HCEC 1CT (cell line): ENCODE measurements around the gene SLC6A3.
"Not testable (repeated sequence)": the region's sequence is repeated elsewhere in the genome, so short reads cannot be mapped to it uniquely, and the experiment has no call there.

ENCODE experiments used
- DNase-seq: peaks from one replicate; pipeline ENCODE4 v3.0.0-alpha.2; 2017

The SLC6A3 gene

GRCh38 chr5:1476967-1477310 is 31.7 kb upstream of the SLC6A3 start:
- no peak for DNase-seq

- DNase-seq, result no peak
These were observed 31.1 kb upstream of the SLC6A3 start for GRCh38 chr5:1476181-1476966.

DNA sequence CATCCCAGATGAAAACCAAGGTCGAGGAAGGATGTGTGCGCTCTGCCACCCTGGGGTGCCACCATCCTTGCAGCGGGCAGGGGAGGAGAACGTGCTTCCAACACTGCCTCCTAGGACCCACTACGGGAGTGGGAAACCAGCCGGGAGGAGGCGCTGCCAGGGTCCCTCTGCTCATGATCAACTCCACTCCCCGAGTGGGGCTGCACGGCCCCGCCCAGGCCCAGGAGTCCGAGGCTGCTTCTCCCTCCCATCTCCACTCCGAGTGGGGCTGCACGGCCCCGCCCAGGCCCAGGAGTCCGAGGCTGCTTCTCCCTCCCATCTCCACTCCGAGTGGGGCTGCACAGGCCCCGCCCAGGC is 30.3 kb upstream of the SLC6A3 start:
- not testable (repeated sequence) for DNase-seq

DNA sequence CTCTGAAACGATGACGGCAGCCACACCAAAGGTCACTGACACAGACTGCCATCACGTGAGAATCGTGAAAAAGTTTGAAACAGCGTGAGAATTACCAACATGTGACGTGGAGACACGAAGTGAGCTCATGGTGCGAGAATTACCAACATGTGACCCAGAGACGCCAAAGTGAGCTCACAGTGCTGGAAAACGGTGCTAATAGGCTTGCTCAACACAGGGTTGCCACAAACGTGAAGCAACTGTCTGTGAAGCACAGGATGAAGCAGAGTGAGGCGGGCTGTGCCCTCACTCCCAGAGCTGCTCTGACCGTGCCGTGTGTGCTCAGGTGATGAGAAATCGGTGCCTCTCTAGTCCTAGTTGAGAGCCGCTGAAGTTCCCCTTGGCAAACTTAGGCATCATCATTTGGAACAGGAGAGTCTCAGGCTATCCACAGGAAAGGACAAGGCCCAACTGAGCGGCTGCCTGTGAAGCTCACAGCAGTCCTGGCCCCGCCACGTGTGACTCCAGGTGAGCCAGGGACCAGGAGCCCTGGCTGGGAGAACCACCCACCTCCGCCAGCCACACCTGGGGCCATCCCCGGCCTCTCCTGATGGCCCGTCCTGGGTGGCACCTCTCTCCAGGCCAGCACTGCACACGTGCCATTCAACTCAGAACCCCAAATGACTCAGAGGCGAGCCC is 29.8 kb upstream of the SLC6A3 start:
- no peak for DNase-seq

- DNase-seq, result no peak
These were observed 29.1 kb upstream of the SLC6A3 start for GRCh38 chr5:1474183-1474839.

- no peak for DNase-seq
These were observed 28.5 kb upstream of the SLC6A3 start for GRCh38 chr5:1473746-1474145.

GRCh38 chr5:1472964-1473628 is 27.9 kb upstream of the SLC6A3 start:
- no peak for DNase-seq

DNA sequence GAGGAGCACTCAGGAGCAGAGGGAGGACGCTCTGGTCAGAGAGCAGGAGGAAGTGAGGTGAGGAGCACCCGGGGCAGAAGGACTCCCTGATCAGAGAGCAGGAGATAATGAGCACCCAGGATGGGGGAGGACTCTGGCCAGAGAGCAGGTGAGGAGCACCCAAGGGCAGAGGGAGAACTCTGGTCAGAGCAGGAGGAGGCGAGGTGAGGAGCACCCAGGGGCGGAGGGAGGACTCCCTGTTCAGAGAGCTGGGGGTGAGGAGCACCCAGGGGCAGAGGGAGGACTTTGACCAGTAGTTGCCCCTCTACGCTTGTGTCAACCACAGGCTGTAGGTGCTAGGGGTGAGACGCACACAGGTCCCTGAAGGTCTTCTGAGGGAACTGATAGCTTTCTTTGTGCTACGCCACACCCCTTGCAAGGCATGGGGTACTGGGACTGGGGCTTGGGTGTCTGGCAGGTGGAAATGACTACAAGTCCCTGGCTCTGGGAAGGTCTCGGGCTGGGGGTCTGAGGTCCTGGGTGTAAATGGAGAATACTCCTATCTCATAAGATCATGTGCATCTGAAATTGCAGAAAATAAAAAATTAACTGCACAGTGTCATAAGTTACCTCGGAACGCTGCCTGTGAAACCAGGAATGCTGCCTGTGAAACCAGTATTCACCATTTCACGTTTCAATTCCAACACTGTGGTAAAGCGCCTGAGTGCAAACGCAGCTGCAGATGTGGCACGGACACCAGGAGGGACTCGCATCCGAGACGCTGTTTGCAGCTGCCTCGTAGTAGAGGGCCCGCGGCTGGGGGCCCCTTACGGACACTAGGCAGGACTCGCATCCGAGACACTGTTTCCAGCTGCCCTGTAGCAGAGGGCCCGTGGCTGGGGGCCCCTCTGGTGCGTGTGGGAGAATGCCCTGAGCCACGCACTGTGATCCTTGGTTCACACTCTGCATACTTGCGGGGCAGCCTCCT is 27.0 kb upstream of the SLC6A3 start:
- DNase-seq, result no peak

- no peak for DNase-seq
These were observed 26.1 kb upstream of the SLC6A3 start for GRCh38 chr5:1471240-1471853.

GRCh38 chr5:1470762-1471211 is 25.5 kb upstream of the SLC6A3 start:
- no peak for DNase-seq

DNA sequence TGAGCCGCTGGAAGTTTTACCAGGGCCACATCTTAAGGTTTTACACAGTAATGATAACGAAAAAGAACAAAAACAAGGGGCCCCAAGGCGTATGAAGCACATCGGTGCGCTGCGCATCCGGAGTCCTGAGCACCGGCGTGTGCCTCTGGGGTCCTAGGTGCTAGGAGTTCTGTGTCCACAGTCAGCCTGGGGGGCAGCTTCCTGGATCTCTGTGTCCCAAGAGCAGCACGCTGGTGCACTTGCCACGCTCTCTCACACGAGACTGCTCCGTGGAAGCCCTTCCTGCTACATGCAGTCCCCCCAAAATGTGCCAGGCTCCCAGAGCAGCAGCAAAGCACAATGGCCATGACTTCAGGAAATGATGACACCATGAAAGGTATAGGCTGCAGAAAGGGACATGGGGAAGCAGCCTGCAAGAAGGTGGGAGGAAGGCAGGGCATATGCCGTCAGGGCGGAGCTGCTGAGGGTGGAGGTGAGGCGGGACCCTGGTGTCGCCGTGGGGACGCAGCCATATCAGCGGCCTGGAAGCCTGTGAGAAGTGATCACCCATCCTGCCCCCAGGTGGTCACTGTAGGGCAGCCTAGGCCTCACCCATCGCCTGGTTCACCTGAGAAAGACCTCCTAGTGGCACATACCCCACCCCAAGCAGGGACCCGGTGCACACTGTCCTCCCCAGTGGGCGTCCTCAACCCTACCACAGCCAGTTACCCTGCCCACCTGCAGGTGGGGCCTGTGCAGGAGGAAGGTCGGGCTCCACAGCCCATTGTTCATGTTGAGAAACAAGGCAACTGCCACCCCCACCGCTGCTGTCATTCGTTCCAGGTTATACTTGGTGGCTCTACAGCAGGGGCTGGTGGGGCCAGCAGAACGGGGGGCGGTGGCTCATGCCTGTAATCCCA is 23.6 kb upstream of the SLC6A3 start:
- DNase-seq, result no peak

GRCh38 chr5:1468247-1468612 is 23.0 kb upstream of the SLC6A3 start:
- DNase-seq, result no peak

- no peak for DNase-seq
These were observed 22.4 kb upstream of the SLC6A3 start for GRCh38 chr5:1467341-1468246.

GRCh38 chr5:1466631-1467265 is 21.5 kb upstream of the SLC6A3 start:
- DNase-seq, result no peak

DNA sequence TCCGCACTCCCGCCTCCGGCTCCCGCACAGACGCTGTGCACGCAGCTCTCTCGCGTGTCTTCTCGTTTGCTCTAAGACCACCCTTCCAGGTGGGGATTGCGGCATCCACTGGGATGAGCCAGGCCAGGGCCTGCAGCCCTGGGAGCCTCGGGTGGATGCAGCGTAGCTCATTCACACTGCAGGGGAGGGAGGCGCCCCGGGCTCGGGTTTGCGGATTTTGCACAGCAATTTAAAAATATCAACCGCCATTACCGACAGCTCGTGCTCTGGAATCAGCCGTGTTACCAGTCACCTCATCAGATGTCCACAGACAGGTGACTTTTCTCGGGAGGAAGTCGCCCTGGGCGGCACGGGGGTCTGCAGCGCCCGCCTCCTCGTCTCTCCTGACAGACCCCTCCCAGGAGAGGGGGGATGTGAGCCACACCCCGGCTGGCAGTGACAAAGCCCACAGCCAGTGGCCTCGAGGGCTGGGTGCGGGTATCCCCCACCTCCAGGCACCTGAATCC is 20.8 kb upstream of the SLC6A3 start:
- no peak for DNase-seq

DNA sequence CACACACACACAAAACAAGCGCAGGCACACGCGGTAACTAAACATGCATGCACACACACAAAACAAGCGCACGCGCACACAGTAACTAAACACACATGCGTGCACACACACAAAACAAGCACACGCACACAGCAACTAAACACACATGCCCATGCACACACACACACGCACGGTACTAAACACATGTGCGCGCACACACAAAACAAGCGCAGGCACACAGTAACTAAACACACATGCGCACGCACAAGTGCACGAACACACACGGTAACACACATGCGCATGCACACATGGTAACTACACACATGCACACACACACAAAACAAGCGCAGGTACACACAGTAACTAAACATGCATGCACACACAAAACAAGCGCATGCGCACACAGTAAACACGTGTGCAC is 19.9 kb upstream of the SLC6A3 start:
- no peak for DNase-seq

- no peak for DNase-seq
These were observed 19.3 kb upstream of the SLC6A3 start for GRCh38 chr5:1464511-1464910.

DNA sequence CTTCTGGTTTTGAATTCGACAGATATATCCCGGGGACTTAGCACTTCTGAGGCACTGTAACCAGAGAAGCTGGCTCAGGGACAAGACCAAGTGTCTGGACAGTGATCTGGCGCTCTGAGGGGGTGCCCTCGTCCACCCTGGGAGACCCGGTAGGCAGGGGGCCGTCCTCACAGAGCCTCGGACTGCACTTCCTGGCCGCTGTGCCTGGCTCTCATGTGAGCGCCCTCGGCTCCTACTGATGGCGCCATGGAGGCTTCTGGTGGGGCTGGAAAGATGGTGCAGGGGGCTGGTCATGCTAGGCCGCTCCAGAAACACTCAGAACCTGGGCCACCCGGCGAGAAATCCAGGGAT is 18.8 kb upstream of the SLC6A3 start:
- DNase-seq, result no peak
